IMR-90 (cell line): Measurements from ENCODE around the gene RAPSN. TPM values are rescaled to one million over a fixed set of nuclear protein-coding genes. Genes with fewer than 3 reads are reported as not detected.

Experiments
- ATAC-seq: fragments of 200-7000 bp; cut with Tn5 transposase; 2 replicates; pipeline ENCODE4 v1.9.1; 2020; ENCODE audit warnings: low read depth, mild to moderate bottlenecking, moderate library complexity
- BruUV-seq: library from RNA; stranded (reverse); fragments of 400-500 nt; replicated peaks from 2 replicates; lab custom pipeline; 2021; lab: Mats Ljungman, UMichigan
- CTCF ChIA-PET: fragments of 300-600 bp; formaldehyde crosslinking; extraction: SDS; loops from one replicate; lab custom pipeline; 2021; ENCODE audit warnings: antibody characterized with exemption; lab: Yijun Ruan, JAX
- POLR2A ChIA-PET: fragments of 300-600 bp; sonication (Branson Sonifier 250); formaldehyde crosslinking; loops from one replicate; lab custom pipeline; 2022; ENCODE audit warnings: antibody characterized with exemption; ENCODE audit not compliant: unreplicated experiment; lab: Charles Lee
- DNase-seq: peaks from one replicate; pipeline ENCODE4 v3.0.0; 2013
- H2AFZ ChIP-seq: replicated peaks from 2 replicates; pipeline ENCODE3; 2013; ENCODE audit warnings: low read length, mild to moderate bottlenecking; ENCODE audit not compliant: poor library complexity
- H2AK5ac ChIP-seq: 2 replicates; pipeline ENCODE4 v1.6.1; 2013; ENCODE audit warnings: low read depth, low read length, inconsistent platforms
- H2AK9ac ChIP-seq: replicated peaks from 2 replicates; pipeline ENCODE3; 2013; ENCODE audit warnings: mild to moderate bottlenecking, low read depth, low read length, moderate library complexity; ENCODE audit not compliant: poor library complexity
- H2BK120ac ChIP-seq: 2 replicates; pipeline ENCODE4 v1.6.1; 2013; ENCODE audit warnings: low read depth, low read length, inconsistent platforms
- H2BK15ac ChIP-seq: 3 replicates; pipeline ENCODE4 v1.6.1; 2013; ENCODE audit warnings: low read depth, low read length, inconsistent platforms
- H2BK20ac ChIP-seq: 2 replicates; pipeline ENCODE4 v1.6.1; 2013; ENCODE audit warnings: low read depth, mild to moderate bottlenecking, inconsistent platforms, low read length, moderate library complexity
- H2BK5ac ChIP-seq: 2 replicates; pipeline ENCODE4 v1.6.1; 2013; ENCODE audit warnings: mild to moderate bottlenecking, low read depth, low read length, inconsistent platforms; ENCODE audit not compliant: poor library complexity, severe bottlenecking
- H3K14ac ChIP-seq: replicated peaks from 2 replicates; pipeline ENCODE4 v1.6.1; 2013; ENCODE audit warnings: low read depth, low read length, inconsistent platforms
- H3K18ac ChIP-seq: 2 replicates; pipeline ENCODE4 v1.6.1; 2013; ENCODE audit warnings: low read depth, low read length, control low read depth
- H3K23ac ChIP-seq: 2 replicates; pipeline ENCODE4 v1.6.1; 2013; ENCODE audit warnings: low read depth, low read length, inconsistent platforms
- H3K27ac ChIP-seq: 2 replicates; pipeline ENCODE4 v1.5.1; 2013; ENCODE audit warnings: mild to moderate bottlenecking, control low read depth, low read length; ENCODE audit not compliant: insufficient read depth
- H3K27me3 ChIP-seq: 2 replicates; pipeline ENCODE4 v1.6.1; 2013; ENCODE audit warnings: low read length; ENCODE audit not compliant: control insufficient read depth, insufficient read depth
- H3K36me3 ChIP-seq: 2 replicates; pipeline ENCODE4 v1.6.1; 2013; ENCODE audit warnings: low read length, mixed read lengths; ENCODE audit not compliant: control insufficient read depth, insufficient read depth
- H3K4ac ChIP-seq: 2 replicates; pipeline ENCODE4 v1.6.1; 2013; ENCODE audit warnings: low read depth, low read length, inconsistent platforms
- H3K4me1 ChIP-seq: 2 replicates; pipeline ENCODE4 v1.6.1; 2013; ENCODE audit warnings: low read length, mixed read lengths; ENCODE audit not compliant: control insufficient read depth, insufficient read depth
- H3K4me2 ChIP-seq: 2 replicates; pipeline ENCODE4 v1.6.1; 2013; ENCODE audit warnings: low read depth, mild to moderate bottlenecking, control low read depth, low read length, moderate library complexity
- H3K4me3 ChIP-seq: 2 replicates; pipeline ENCODE4 v1.5.1; 2013; ENCODE audit warnings: low read depth, mild to moderate bottlenecking, control low read depth, low read length, moderate library complexity; ENCODE audit not compliant: insufficient read depth
- H3K56ac ChIP-seq: 2 replicates; pipeline ENCODE4 v1.6.1; 2013; ENCODE audit warnings: low read length, inconsistent platforms; ENCODE audit not compliant: insufficient read depth; ENCODE audit errors: extremely low read depth
- H3K79me1 ChIP-seq, 2 experiments: 2 replicates each; pipeline ENCODE4 v1.6.1; 2013; ENCODE audit warnings: low read length in 2 of 2, inconsistent platforms in 1 of 2, low read depth in 1 of 2
- H3K9ac ChIP-seq: 2 replicates; pipeline ENCODE4 v1.6.1; 2013; ENCODE audit warnings: low read depth, low read length, control low read depth
- H3K9me1 ChIP-seq: 2 replicates; pipeline ENCODE4 v1.6.1; 2013; ENCODE audit warnings: low read length, inconsistent platforms; ENCODE audit not compliant: insufficient read depth
- H3K9me3 ChIP-seq: 2 replicates; pipeline ENCODE4 v1.6.1; 2013; ENCODE audit warnings: low read length; ENCODE audit not compliant: control insufficient read depth, insufficient read depth
- H4K20me1 ChIP-seq: 2 replicates; pipeline ENCODE4 v1.6.1; 2013; ENCODE audit warnings: low read length, inconsistent platforms; ENCODE audit not compliant: insufficient read depth
- H4K5ac ChIP-seq: 2 replicates; pipeline ENCODE4 v1.6.1; 2013; ENCODE audit warnings: mild to moderate bottlenecking, low read depth, low read length, control low read depth
- H4K8ac ChIP-seq, 2 experiments: 2 replicates each; pipeline ENCODE4 v1.6.1; 2013; ENCODE audit warnings: low read depth in 2 of 2, low read length in 2 of 2, control low read depth in 1 of 2, inconsistent platforms in 1 of 2
- H4K91ac ChIP-seq: 2 replicates; pipeline ENCODE4 v1.6.1; 2013; ENCODE audit warnings: low read depth, low read length, inconsistent platforms; ENCODE audit not compliant: insufficient read depth
- BHLHE40 ChIP-seq: fragments of 150-350 bp; IDR thresholded peaks from 2 replicates; pipeline ENCODE4 v1.6.1; 2016; ENCODE audit warnings: mild to moderate bottlenecking, low read depth, low read length
- CEBPB ChIP-seq: IDR thresholded peaks from 2 replicates; pipeline ENCODE4 v1.6.1; 2012; ENCODE audit warnings: low read depth, low read length, improper control_type of control experiment
- CHD1 ChIP-seq: IDR thresholded peaks from 2 replicates; pipeline ENCODE4 v1.6.1; 2012; ENCODE audit warnings: low read depth, low read length, improper control_type of control experiment
- MXI1 ChIP-seq: IDR thresholded peaks from 2 replicates; pipeline ENCODE4 v1.6.1; 2012; ENCODE audit warnings: low read depth, mild to moderate bottlenecking, low read length, moderate library complexity, borderline replicate concordance
- NFE2L2 ChIP-seq: fragments of 150-350 bp; IDR thresholded peaks from 2 replicates; pipeline ENCODE4 v1.6.1; 2016; ENCODE audit warnings: low read depth, mild to moderate bottlenecking, low read length
- RAD21 ChIP-seq: IDR thresholded peaks from 2 replicates; pipeline ENCODE4 v1.6.1; 2012; ENCODE audit warnings: low read length, improper control_type of control experiment
- RCOR1 ChIP-seq: IDR thresholded peaks from 2 replicates; pipeline ENCODE4 v1.6.1; 2012; ENCODE audit warnings: mild to moderate bottlenecking, low read length, improper control_type of control experiment; ENCODE audit not compliant: insufficient replicate concordance
- WGBS, 2 experiments: methylation state at CpG; one replicate each; pipeline versions ENCODE4 v1.1.5 to v1.1.7; 2013; ENCODE audit warnings: missing lambda C conversion rate in 2 of 2; ENCODE audit not compliant: insufficient read length in 1 of 2; ENCODE audit errors: extremely low coverage in 2 of 2; 5-methylcytosine and 5-hydroxymethylcytosine counted together
- dilution Hi-C: fragments of 300-500 bp; cut with HindIII; formaldehyde crosslinking; loops from one replicate; pipeline ENCODE4 v1.14.3; 2018; ENCODE audit warnings: low sequenced_read_pairs; ENCODE audit not compliant: unreplicated experiment
- in situ Hi-C: fragments of 300-500 bp; cut with MboI; formaldehyde crosslinking; loops from 3 replicates; pipeline ENCODE4 v1.14.3; 2019; ENCODE audit warnings: low sequenced_read_pairs, inconsistent platforms, mixed read lengths
- intact Hi-C: fragments of 100-400 bp; cut with micrococcal nuclease; formaldehyde crosslinking; loops from 2 replicates; pipeline ENCODE4 v1.10.0; 2022
- polyA plus RNA-seq, 3 experiments: library from polyadenylated mRNA; depleted of rRNA; stranded (reverse); fragments of >200 nt; gene quantifications; 2 replicates each; pipeline ENCODE4 v1.2.3, GENCODE V29; 2012; ENCODE audit warnings: low replicate concordance in 1 of 3
- total RNA-seq: library from RNA; depleted of rRNA; stranded (reverse); fragments of >200 nt; gene quantifications from 2 replicates; pipeline ENCODE4 v1.2.3, GENCODE V29; 2012
- TF ChIP-seq, protein P1 (sequence below): fragments of 150-350 bp; IDR thresholded peaks from 2 replicates; pipeline ENCODE4 v1.6.1; 2016; ENCODE audit warnings: low read depth, mild to moderate bottlenecking, low read length, moderate library complexity, borderline replicate concordance

The RAPSN gene
- total and polyA plus RNA-seq, 2 of the 4 experiments (the other 2 are of a cell fraction), result 0.03 TPM; not detected in 1

- no peak for ATAC-seq
- no peaks in the 10 kb centered on the region for H3K27me3 ChIP-seq
Observed at GRCh38 chr11:47495856-47496217, 46.9 kb upstream of the RAPSN start.

More at GRCh38 chr11:47495856-47496217, 46.9 kb upstream of the RAPSN start:
- Histone ChIP-seq H2BK20ac (no peak overlapping the region), H3K27ac (peak overlapping the region; percentile 82; the same call in 1 of the 2 replicates), H4K20me1 (peaks cover 45% of the 10 kb centered on the region), H2AK5ac (no peak overlapping the region), H2BK15ac (no peak overlapping the region), H4K91ac (no peak overlapping the region), H3K9ac (no peak overlapping the region), H3K4me2 (no peak overlapping the region), H2AFZ (no peak overlapping the region), H3K79me1 (peaks cover 65 to 84% of the 10 kb centered on the region in 2 experiments), H3K56ac (no peak overlapping the region), H2BK120ac (no peak overlapping the region), H3K4me1 (peaks cover 9% of the 10 kb centered on the region), H3K18ac (no peak overlapping the region), H3K4ac (no peak overlapping the region), H2AK9ac (no peak overlapping the region), H3K9me1 (peaks cover 17% of the 10 kb centered on the region; the same call in 1 of the 2 replicates), H3K36me3 (peaks cover 10% of the 10 kb centered on the region), H3K14ac (0 out of 2 replicates have a peak overlapping the region, but pooled peaks have one; percentile 40), H3K23ac (no peak overlapping the region), H4K5ac (no peak overlapping the region), H3K4me3 (no peak overlapping the region), H3K9me3 (no peaks in the 10 kb centered on the region), H4K8ac (no peak overlapping the region), H2BK5ac (no peak overlapping the region)
- WGBS, 2 experiments, result no CpG with 5 or more reads among the region's 1 CpG
- TF ChIP-seq RAD21 (no peak), CHD1 (no peak), CEBPB (no peak), BHLHE40 (no peak), MXI1 (no peak), NFE2L2 (no peak), RCOR1 (no peak)
- TF ChIP-seq, protein P1, sequence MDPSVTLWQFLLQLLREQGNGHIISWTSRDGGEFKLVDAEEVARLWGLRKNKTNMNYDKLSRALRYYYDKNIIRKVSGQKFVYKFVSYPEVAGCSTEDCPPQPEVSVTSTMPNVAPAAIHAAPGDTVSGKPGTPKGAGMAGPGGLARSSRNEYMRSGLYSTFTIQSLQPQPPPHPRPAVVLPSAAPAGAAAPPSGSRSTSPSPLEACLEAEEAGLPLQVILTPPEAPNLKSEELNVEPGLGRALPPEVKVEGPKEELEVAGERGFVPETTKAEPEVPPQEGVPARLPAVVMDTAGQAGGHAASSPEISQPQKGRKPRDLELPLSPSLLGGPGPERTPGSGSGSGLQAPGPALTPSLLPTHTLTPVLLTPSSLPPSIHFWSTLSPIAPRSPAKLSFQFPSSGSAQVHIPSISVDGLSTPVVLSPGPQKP, result no peak
- dilution Hi-C loops (no loop called here), in situ Hi-C loops (no loop called here), intact Hi-C loops (no loop called here)
- no TSS peak for BruUV-seq
- ChIA-PET POLR2A (no interaction called here), CTCF (interaction anchor here (0.6 kb wide), 1 partner anchor 23 kb away, joined by 3 read pairs; no protein-coding TSS in a partner anchor)
- DNase-seq, result no peak
